Epithelial cell of esophagus (primary cell): ENCODE measurements around the gene SKA2.

Experiments
- DNase-seq: peaks from one replicate; pipeline ENCODE4 v3.0.0; 2010; ENCODE audit warnings: low read depth
- H3K4me3 ChIP-seq: 2 replicates; pipeline ENCODE4 v1.5.1; 2011; ENCODE audit warnings: mild to moderate bottlenecking, low read length, control low read depth
- CTCF ChIP-seq: IDR thresholded peaks from 2 replicates; pipeline ENCODE4 v1.5.1; 2011; ENCODE audit warnings: low read depth, mild to moderate bottlenecking, low read length, control low read depth, inconsistent platforms; ENCODE audit not compliant: insufficient read depth; ENCODE audit errors: missing control alignments

Gene SKA2

GRCh38 chr17:59152925-59153324 lies 2.1 kb downstream of the SKA2 start:
- no peak for TF ChIP-seq CTCF
- H3K4me3 ChIP-seq = peak overlapping the region; percentile 4
- no peak for DNase-seq

GRCh38 chr17:59151591-59151990 lies 3.4 kb downstream of the SKA2 start:
- no peak for DNase-seq
- H3K4me3 ChIP-seq = no peak overlapping the region
- no peak for TF ChIP-seq CTCF

GRCh38 chr17:59151006-59151405 lies 4.0 kb downstream of the SKA2 start:
- TF ChIP-seq CTCF = no peak
- DNase-seq = no peak

GRCh38 chr17:59149841-59150511 lies 5.0 kb downstream of the SKA2 start:
- TF ChIP-seq CTCF = no peak
- no peak overlapping the region for H3K4me3 ChIP-seq
- peak; percentile 43 for DNase-seq

More at GRCh38 chr17:59151006-59151405, 4.0 kb downstream of the SKA2 start:
- no peak overlapping the region for H3K4me3 ChIP-seq

GRCh38 chr17:59149051-59149450 lies 5.9 kb downstream of the SKA2 start:
- no peak overlapping the region for H3K4me3 ChIP-seq
- DNase-seq = peak; percentile 44
- no peak for TF ChIP-seq CTCF

- DNase-seq = no peak
- H3K4me3 ChIP-seq = no peak overlapping the region
- no peak for TF ChIP-seq CTCF
These were observed 9.4 kb downstream of the SKA2 start for GRCh38 chr17:59145571-59146096.

GRCh38 chr17:59141860-59142259 lies 13.1 kb downstream of the SKA2 start:
- no peak overlapping the region for H3K4me3 ChIP-seq
- DNase-seq = peak; percentile 78
- no peak for TF ChIP-seq CTCF
